Heart right ventricle (tissue), 16 donors: ENCODE results near the gene POU2F2. TPM values are rescaled to one million over a fixed set of nuclear protein-coding genes. Genes with fewer than 3 reads are reported as not detected.

Source experiments
- ATAC-seq, 8 donors: fragments of 200-7000 bp; cut with Tn5 transposase; one replicate each; pipeline ENCODE4 v1.9.1; 2020; ENCODE audit warnings: mild to moderate bottlenecking in 8 of 8, moderate library complexity in 8 of 8, moderate number of reproducible peaks in 1 of 8
- DNase-seq, 2 donors: peaks; one replicate each; pipeline ENCODE4 v3.0.0-alpha.2; 2020
- H3K27ac ChIP-seq, 10 donors: fragments of 200-600 bp; sonication (generic) in 2 of 10; one replicate each; pipeline versions ENCODE4 v1.5.0 to v1.8.0; 2020 to 2022; ENCODE audit warnings: mild to moderate bottlenecking in 3 of 10
- H3K27me3 ChIP-seq, 7 donors: fragments of 200-600 bp; one replicate each; pipeline ENCODE4 v1.8.0; 2021 to 2022; ENCODE audit warnings: mild to moderate bottlenecking in 2 of 7
- H3K36me3 ChIP-seq, 9 donors: fragments of 200-600 bp; sonication (generic) in 1 of 9; one replicate each; pipeline versions ENCODE4 v1.5.0 to v1.8.0; 2020 to 2022; ENCODE audit warnings: mild to moderate bottlenecking in 2 of 9
- H3K4me1 ChIP-seq, 9 donors: fragments of 200-600 bp; sonication (generic) in 1 of 9; one replicate each; pipeline versions ENCODE4 v1.5.0 to v1.8.0; 2020 to 2022; ENCODE audit warnings: mild to moderate bottlenecking in 4 of 9
- H3K4me3 ChIP-seq, 10 donors: fragments of 200-600 bp; sonication (generic) in 2 of 10; one replicate each; pipeline versions ENCODE4 v1.5.0 to v1.8.0; 2020 to 2022; ENCODE audit warnings: mild to moderate bottlenecking in 7 of 10, moderate library complexity in 2 of 10
- H3K9me3 ChIP-seq, 11 donors: fragments of 200-600 bp in 10 of 11; sonication (generic) in 2 of 11; one replicate each; pipeline versions ENCODE4 v1.5.0 to v1.8.0; 2013 to 2022; ENCODE audit warnings: mild to moderate bottlenecking in 2 of 11, control low read depth in 1 of 11, moderate library complexity in 1 of 11
- WGBS, 2 donors: extraction: QIAGEN DNeasy Blood & Tissue Kit; methylation state at CpG; one replicate each; pipeline ENCODE4 v1.1.7; 2013; ENCODE audit warnings: inconsistent platforms in 1 of 2; 5-methylcytosine and 5-hydroxymethylcytosine counted together
- intact Hi-C, 10 donors: fragments of 100-400 bp; cut with DNase I; formaldehyde crosslinking; loops; one replicate each; pipeline versions ENCODE4 v1.11.1 to v1.14.2; 2022
- polyA plus RNA-seq, 2 donors: library from polyadenylated mRNA; stranded (reverse); fragments of 200-250 nt; gene quantifications; one replicate each; pipeline ENCODE4 v1.2.3, GENCODE V29; 2013
- total RNA-seq, 10 donors: library from RNA; stranded (reverse); fragmentation: NEBNext Ultra II Directional in 3 of 10; extraction: Animal tissue kit (Norgen Biotek cat#: 25700) in 3 of 10; gene quantifications; one replicate each; pipeline versions ENCODE4 v1.2.1 to v1.2.4, GENCODE V29; 2021 to 2023
- TF ChIP-seq, protein P1 (sequence below), 9 donors: fragments of 200-600 bp; sonication (generic) in 2 of 9; IDR thresholded peaks; one replicate each; pipeline versions ENCODE4 v1.5.0 to v1.8.0; 2021 to 2022; ENCODE audit warnings: antibody characterized with exemption in 9 of 9, mild to moderate bottlenecking in 5 of 9, moderate library complexity in 1 of 9
- donor health status: Arrhythmogenic right ventricular cardiomyopathy.
- donor health status: ischemic (EF 13 %, LVEDD 7.1; RV severe dilation, severe dysfunction).
- donor health status: healthy with polysubstance abuse.
- donor health status: DM: no; HTN: yes; CAD: no.
- donor health status: DM: no; HTN: no; CAD: no.
- donor health status: ischemic (EF 25% LVEDD 6.9; RV normal size, moderate dysfunction).
- donor health status: ischemic (EF 25% LVEDD 5.7; RV mildly dilated, moderate dysfunction).
- donor health status: healthy.
- donor health status: DM: yes; HTN: yes; CAD: no.
- donor health status: Ischemic cardiomyopathy.
- donor health status: ischemic (EF 35%, LVEDD 5.7; RV mildly dilated, moderate dysfunction).
- donor health status: nonischemic (EF 11% LVEDD 7.7; RV severe dilation, severe dysfunction).
- donor health status: DM: yes; HTN: yes; CAD: no.
- donor health status: PGD.
- donor health status: ischemic (EF 29% LVEDD 5.4; RV normal size, mild dysfunction).
- donor health status: nonischemic (EF 23%, LVEDD 6.1; RV moderate dilation, normal function).

The POU2F2 gene
- total and polyA plus RNA-seq, 12 donors, result 0.28 to 3.8 (median 0.69) TPM

GRCh38 chr19:42115705-42116104 lies 16.5 kb downstream of the POU2F2 start:
- Histone ChIP-seq H3K36me3 (peaks cover 0 to 20% (median 0%) of the 10 kb centered on the region in 9 donors), H3K4me3 (no peak overlapping the region), H3K9me3 (no peaks in the 10 kb centered on the region), H3K4me1 (peaks cover 0 to 28% (median 11%) of the 10 kb centered on the region in 9 donors), H3K27ac (no peak overlapping the region), H3K27me3 (no peaks in the 10 kb centered on the region)
- DNase-seq, result no peak
- TF ChIP-seq, protein P1, sequence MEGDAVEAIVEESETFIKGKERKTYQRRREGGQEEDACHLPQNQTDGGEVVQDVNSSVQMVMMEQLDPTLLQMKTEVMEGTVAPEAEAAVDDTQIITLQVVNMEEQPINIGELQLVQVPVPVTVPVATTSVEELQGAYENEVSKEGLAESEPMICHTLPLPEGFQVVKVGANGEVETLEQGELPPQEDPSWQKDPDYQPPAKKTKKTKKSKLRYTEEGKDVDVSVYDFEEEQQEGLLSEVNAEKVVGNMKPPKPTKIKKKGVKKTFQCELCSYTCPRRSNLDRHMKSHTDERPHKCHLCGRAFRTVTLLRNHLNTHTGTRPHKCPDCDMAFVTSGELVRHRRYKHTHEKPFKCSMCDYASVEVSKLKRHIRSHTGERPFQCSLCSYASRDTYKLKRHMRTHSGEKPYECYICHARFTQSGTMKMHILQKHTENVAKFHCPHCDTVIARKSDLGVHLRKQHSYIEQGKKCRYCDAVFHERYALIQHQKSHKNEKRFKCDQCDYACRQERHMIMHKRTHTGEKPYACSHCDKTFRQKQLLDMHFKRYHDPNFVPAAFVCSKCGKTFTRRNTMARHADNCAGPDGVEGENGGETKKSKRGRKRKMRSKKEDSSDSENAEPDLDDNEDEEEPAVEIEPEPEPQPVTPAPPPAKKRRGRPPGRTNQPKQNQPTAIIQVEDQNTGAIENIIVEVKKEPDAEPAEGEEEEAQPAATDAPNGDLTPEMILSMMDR (IDR thresholded peaks at IDR 0.05), result no peak
- WGBS, 2 donors, result 84% methylated on average over 4 of the region's 4 CpGs
- no peak for ATAC-seq
- intact Hi-C loops, result no loop called here

DNA sequence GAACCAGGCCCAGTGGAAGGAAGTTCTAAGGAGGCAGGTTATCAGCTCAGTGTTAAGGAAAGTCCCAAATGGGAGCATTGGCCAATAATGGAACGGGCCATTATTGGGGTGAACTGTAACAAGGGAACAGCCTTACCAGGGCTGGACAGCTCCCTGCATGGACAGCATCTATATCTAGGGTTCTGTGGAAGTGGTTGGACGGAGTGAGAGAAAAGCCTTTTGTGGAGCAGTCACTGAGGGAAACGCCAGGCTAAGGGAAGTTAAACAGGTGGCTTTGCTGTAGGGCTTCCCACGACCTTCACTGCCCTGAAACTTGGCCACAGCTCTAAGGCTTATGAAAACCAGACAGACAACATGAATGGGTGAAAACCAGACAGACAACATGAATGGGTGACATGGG lies 17.0 kb downstream of the POU2F2 start:
- H3K4me1 ChIP-seq, result peaks cover 0 to 24% (median 11%) of the 10 kb centered on the region in 9 donors
- H3K4me3 ChIP-seq, result no peak overlapping the region
- no peaks in the 10 kb centered on the region for H3K9me3 ChIP-seq
- TF ChIP-seq, protein P1 (IDR thresholded peaks at IDR 0.05), result no peak
- H3K36me3 ChIP-seq, result peaks cover 0 to 20% (median 0%) of the 10 kb centered on the region in 9 donors
- no peaks in the 10 kb centered on the region for H3K27me3 ChIP-seq
- intact Hi-C loops, result no loop called here
- H3K27ac ChIP-seq, result no peak overlapping the region
- WGBS, 2 donors, result 31 to 46% methylated on average over 4 of the region's 4 CpGs
- ATAC-seq (no peak), DNase-seq (no peak)

DNA sequence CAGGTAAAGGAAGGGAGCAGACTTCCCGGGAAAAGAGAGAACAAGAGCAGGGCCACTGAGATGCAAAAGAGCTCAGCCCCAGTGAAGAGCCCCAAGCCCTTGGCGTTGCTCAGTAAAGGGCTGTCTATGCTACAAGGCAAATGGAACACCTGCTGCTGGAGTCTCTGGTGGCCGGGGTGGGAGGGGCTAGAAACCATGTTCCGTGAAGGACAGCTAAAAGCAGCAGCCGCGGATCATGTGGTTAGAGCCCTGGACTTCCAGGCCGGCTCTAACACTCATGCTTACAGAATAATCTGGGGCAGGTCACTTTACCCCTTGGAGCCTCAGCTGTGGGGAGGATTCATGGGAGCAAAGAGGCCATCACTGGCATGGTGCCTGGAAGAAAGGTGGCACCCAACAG lies 17.8 kb downstream of the POU2F2 start:
- DNase-seq, result no peak
- Histone ChIP-seq H3K27ac (peak overlapping the region in 2 of 10 donors; percentile 19 to 79), H3K9me3 (no peaks in the 10 kb centered on the region), H3K4me1 (peaks cover 0 to 29% (median 11%) of the 10 kb centered on the region in 9 donors), H3K27me3 (no peaks in the 10 kb centered on the region), H3K4me3 (no peak overlapping the region), H3K36me3 (peaks cover 0 to 20% (median 0%) of the 10 kb centered on the region in 9 donors)
- TF ChIP-seq, protein P1 (IDR thresholded peaks at IDR 0.05), result no peak
- intact Hi-C loops, result loop anchor here in 1 of 10 donors (5.0 kb wide), 1 partner anchor 68 kb away; no protein-coding TSS in a partner anchor
- ATAC-seq, result no peak
- WGBS, 2 donors, result 47% methylated on average over 7 of the region's 7 CpGs

DNA sequence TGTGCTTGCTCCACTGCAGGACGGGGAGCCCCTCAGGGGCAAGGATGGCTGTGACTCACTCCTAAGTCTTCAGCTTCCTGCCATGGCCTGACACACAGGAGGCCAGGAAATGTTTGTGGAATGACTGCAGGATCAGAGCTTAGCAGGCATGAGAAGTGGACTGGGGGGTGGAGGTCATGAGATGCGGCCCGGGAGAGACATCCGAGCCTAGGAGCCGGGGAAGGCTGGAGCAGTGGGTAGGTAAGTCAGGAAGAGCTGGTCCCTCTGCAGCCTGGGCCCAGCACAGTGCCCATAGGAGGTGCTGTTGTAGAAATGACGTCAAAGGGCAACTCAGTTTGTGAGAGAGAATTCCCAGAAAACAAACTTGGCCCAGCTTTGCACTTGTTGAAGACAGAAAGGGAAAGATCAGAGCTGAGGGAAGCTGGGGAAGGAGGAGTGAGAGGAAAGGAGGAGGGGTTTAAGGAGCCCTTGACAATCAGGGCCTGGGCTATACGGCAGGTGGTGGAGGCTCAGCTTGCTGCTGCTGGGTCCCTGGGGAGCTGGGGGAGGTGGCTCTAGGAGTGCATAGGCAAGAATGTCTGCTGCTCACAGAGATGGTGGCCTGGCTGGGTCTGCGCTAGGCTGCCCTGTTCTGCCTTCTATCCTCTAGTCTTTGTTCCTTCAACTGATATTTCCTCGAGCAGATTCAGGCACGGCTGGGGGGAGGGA lies 18.5 kb downstream of the POU2F2 start:
- peak overlapping the region in 3 of 10 donors; percentile 19 to 79 (median 36) for H3K27ac ChIP-seq
- 31 to 33% methylated on average over 10 of the region's 10 CpGs for WGBS, 2 donors
- intact Hi-C loops, result loop anchor here in 1 of 10 donors (5.0 kb wide), 1 partner anchor 69 kb away; no protein-coding TSS in a partner anchor
- TF ChIP-seq, protein P1 (IDR thresholded peaks at IDR 0.05), result no peak
- DNase-seq, result no peak
- peaks cover 2 to 35% (median 14%) of the 10 kb centered on the region in 9 donors for H3K4me1 ChIP-seq
- no peaks in the 10 kb centered on the region for H3K27me3 ChIP-seq
- no peaks in the 10 kb centered on the region for H3K9me3 ChIP-seq
- peaks cover 0 to 20% (median 0%) of the 10 kb centered on the region in 9 donors for H3K36me3 ChIP-seq
- no peak overlapping the region for H3K4me3 ChIP-seq
- peak; percentile 9 to 90 (median 58) for ATAC-seq
